ENCODE results near the gene PNLIPRP2.

DNA sequence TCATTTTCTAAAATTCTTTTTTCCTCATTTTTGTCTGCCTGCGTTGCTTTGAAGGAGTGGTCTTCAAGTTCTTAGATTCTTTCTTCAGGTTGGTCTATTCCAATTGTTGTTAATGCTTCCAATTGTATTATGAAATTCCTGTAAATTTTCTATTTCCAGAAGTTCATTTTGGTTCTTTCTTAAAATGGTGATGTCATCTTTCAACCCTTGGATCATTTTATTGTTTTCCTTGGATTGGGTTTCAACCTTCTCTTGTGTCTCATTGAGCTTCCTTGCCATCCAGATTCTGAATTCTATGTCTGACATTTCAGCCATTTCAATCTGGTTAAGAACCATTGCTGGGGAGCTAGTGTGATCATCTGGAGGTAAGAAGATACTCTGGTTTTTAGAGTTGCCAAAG is 33.1 kb downstream of the PNLIPRP2 start:
- TF ChIP-seq CTCF (tag by site-specific recombination; IDR thresholded peaks at IDR 0.05) = no peak
- TF ChIP-seq ZBTB7A (tag by site-specific recombination; IDR thresholded peaks at IDR 0.05; ENCODE audit: low read depth) = no peak
- no peak for TF ChIP-seq TCF7L2 (IDR thresholded peaks at IDR 0.05; ENCODE audit: borderline replicate concordance, low read depth, low read length)

All from HEK293 (cell line).